Measurements from ENCODE around the gene KRT78. TPM values are rescaled to one million over a fixed set of nuclear protein-coding genes. Genes with fewer than 3 reads are reported as not detected.

KRT78 gene
- total RNA-seq, 2 donors from 2014 or later: not detected

GRCh38 chr12:52836042-52836466 is 12.7 kb downstream of the KRT78 start:
- no peak overlapping the region for H3K9ac ChIP-seq (ENCODE audit: extremely low read depth, low read length, poor library complexity, severe bottlenecking)
- Mint-ChIP-seq H3K36me3 (ENCODE audit: low read depth) (no peaks in the 10 kb centered on the region), H3K4me3 (no peak overlapping the region), H3K9me3 (no peaks in the 10 kb centered on the region), H3K4me1 (no peaks in the 10 kb centered on the region), H3K27ac (no peak overlapping the region), H3K27me3 (ENCODE audit: insufficient read depth) (peaks cover 8% of the 10 kb centered on the region)
- no peak overlapping the region for H3K4me3 ChIP-seq (ENCODE audit: low read length)
- TF ChIP-seq CTCF (conservative IDR thresholded peaks at IDR 0.05): no peak
- H3K27ac ChIP-seq (ENCODE audit: low read depth, low read length): no peak overlapping the region
- no peaks in the 10 kb centered on the region for H3K9me3 ChIP-seq (ENCODE audit: control insufficient read depth, low read length)
- no peaks in the 10 kb centered on the region for H3K36me3 ChIP-seq (ENCODE audit: control insufficient read depth, insufficient read depth, low read length)
- no peaks in the 10 kb centered on the region for H3K27me3 ChIP-seq (ENCODE audit: control insufficient read depth, insufficient read depth, low read length, poor library complexity, severe bottlenecking)
- DNase-seq: no peak
- H3K4me1 ChIP-seq (ENCODE audit: control insufficient read depth, insufficient read depth, low read length): no peaks in the 10 kb centered on the region
- whole genome bisulfite sequencing, 2 experiments (ENCODE audit: insufficient coverage in 1 of 2, insufficient read length in 1 of 2): 87 to 97% methylated on average over 6 to 7 of the region's 7 CpGs

- H3K4me3 Mint-ChIP-seq: no peak overlapping the region
- Histone ChIP-seq H3K27ac (ENCODE audit: low read depth, low read length) (no peak overlapping the region), H3K4me1 (ENCODE audit: control insufficient read depth, insufficient read depth, low read length) (no peaks in the 10 kb centered on the region), H3K27me3 (ENCODE audit: control insufficient read depth, insufficient read depth, low read length, poor library complexity, severe bottlenecking) (no peaks in the 10 kb centered on the region), H3K9ac (ENCODE audit: extremely low read depth, low read length, poor library complexity, severe bottlenecking) (no peak overlapping the region), H3K36me3 (ENCODE audit: control insufficient read depth, insufficient read depth, low read length) (no peaks in the 10 kb centered on the region), H3K4me3 (ENCODE audit: low read length) (no peak overlapping the region), H3K9me3 (ENCODE audit: control insufficient read depth, low read length) (no peaks in the 10 kb centered on the region)
- DNase-seq: no peak
- H3K36me3 Mint-ChIP-seq (ENCODE audit: low read depth): no peaks in the 10 kb centered on the region
- 91 to 93% methylated on average over 5 to 15 of the region's 15 CpGs for WGBS, 2 experiments (ENCODE audit: insufficient coverage in 1 of 2, insufficient read length in 1 of 2)
- no peaks in the 10 kb centered on the region for H3K9me3 Mint-ChIP-seq
- H3K27ac Mint-ChIP-seq: no peak overlapping the region
- no peak for TF ChIP-seq CTCF (conservative IDR thresholded peaks at IDR 0.05)
- peaks cover 5% of the 10 kb centered on the region for H3K27me3 Mint-ChIP-seq (ENCODE audit: insufficient read depth)
- no peaks in the 10 kb centered on the region for H3K4me1 Mint-ChIP-seq
These were observed 13.3 kb downstream of the KRT78 start for GRCh38 chr12:52835271-52836041.

- no peak overlapping the region for H3K4me3 Mint-ChIP-seq
- no peak overlapping the region for H3K27ac ChIP-seq (ENCODE audit: low read depth, low read length)
These were observed 14.1 kb downstream of the KRT78 start for GRCh38 chr12:52834727-52835001.

More at GRCh38 chr12:52834727-52835001, 14.1 kb downstream of the KRT78 start:
- no peaks in the 10 kb centered on the region for H3K27me3 ChIP-seq (ENCODE audit: control insufficient read depth, insufficient read depth, low read length, poor library complexity, severe bottlenecking)
- no peaks in the 10 kb centered on the region for H3K4me1 ChIP-seq (ENCODE audit: control insufficient read depth, insufficient read depth, low read length)
- H3K9me3 Mint-ChIP-seq: no peaks in the 10 kb centered on the region
- H3K36me3 ChIP-seq (ENCODE audit: control insufficient read depth, insufficient read depth, low read length): no peaks in the 10 kb centered on the region
- H3K9ac ChIP-seq (ENCODE audit: extremely low read depth, low read length, poor library complexity, severe bottlenecking): no peak overlapping the region
- H3K27me3 Mint-ChIP-seq (ENCODE audit: insufficient read depth): peaks cover 7% of the 10 kb centered on the region
- H3K36me3 Mint-ChIP-seq (ENCODE audit: low read depth): no peaks in the 10 kb centered on the region
- no peak overlapping the region for H3K4me3 ChIP-seq (ENCODE audit: low read length)
- no peak for TF ChIP-seq CTCF (conservative IDR thresholded peaks at IDR 0.05)
- H3K9me3 ChIP-seq (ENCODE audit: control insufficient read depth, low read length): no peaks in the 10 kb centered on the region
- WGBS, 2 experiments (ENCODE audit: insufficient coverage in 1 of 2, insufficient read length in 1 of 2): 87 to 97% methylated on average over 3 to 4 of the region's 4 CpGs
- no peak overlapping the region for H3K27ac Mint-ChIP-seq
- H3K4me1 Mint-ChIP-seq: no peaks in the 10 kb centered on the region
- DNase-seq: no peak

Data from endodermal cell (in vitro differentiated cells).